GM10266 (cell line): ENCODE measurements around the gene SMAD1.

Source experiments
- DNase-seq: peaks from one replicate; pipeline ENCODE4 v3.0.0; 2012; ENCODE audit errors: extremely low spot score
- TF ChIP-seq, protein P1 (sequence below): IDR thresholded peaks from 2 replicates; pipeline ENCODE4 v1.5.1; 2012; ENCODE audit warnings: mild to moderate bottlenecking, low read depth; ENCODE audit not compliant: control insufficient read depth, insufficient read depth; ENCODE audit errors: missing control alignments

The SMAD1 gene

GRCh38 chr4:145496292-145496691 is 14.6 kb downstream of the SMAD1 start:
- no peak for DNase-seq
- TF ChIP-seq, protein P1, sequence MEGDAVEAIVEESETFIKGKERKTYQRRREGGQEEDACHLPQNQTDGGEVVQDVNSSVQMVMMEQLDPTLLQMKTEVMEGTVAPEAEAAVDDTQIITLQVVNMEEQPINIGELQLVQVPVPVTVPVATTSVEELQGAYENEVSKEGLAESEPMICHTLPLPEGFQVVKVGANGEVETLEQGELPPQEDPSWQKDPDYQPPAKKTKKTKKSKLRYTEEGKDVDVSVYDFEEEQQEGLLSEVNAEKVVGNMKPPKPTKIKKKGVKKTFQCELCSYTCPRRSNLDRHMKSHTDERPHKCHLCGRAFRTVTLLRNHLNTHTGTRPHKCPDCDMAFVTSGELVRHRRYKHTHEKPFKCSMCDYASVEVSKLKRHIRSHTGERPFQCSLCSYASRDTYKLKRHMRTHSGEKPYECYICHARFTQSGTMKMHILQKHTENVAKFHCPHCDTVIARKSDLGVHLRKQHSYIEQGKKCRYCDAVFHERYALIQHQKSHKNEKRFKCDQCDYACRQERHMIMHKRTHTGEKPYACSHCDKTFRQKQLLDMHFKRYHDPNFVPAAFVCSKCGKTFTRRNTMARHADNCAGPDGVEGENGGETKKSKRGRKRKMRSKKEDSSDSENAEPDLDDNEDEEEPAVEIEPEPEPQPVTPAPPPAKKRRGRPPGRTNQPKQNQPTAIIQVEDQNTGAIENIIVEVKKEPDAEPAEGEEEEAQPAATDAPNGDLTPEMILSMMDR, result no peak

DNA sequence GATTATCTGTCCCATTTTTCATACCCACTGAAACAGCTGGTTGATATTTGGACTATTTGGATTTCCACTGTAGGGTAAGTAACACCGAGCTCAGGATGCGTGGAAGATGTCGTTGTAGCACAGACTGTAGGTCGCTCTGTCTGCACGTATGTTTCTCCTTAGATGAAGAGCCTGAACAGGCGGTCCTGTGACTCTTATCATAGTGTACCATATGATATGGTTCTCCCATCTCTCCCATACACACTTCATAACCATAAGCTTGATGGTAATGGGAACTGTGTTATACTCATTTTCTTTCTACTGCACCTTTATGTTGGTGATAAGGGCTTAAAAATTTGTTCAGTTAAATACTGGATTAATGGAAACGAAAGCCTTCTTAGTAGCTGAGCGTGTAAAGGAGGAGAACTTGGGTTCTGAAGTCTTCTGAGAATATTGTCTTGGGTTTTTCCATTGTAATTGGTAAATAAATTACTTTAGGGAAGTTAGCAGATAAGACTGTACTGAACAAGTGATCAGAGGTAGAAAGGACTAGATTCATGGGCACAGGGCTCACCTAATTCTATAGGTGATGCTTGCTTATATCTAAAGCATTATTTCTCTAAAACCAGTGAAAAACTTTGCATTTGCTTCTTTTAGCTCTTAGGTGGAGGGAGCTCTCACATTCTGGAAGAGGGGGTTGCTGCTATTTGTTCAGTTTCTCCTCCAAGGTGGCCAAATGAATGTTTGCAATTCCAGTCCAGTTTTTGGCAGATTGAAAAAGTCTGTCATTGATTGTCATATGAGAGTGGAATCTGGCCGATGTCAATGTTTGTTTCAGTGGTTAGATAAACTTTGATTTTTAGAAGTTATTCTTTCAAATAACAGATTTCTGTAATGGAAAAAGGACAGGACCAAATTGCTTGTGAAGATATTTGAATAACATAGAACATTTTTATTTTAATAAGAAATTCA is 15.8 kb downstream of the SMAD1 start:
- TF ChIP-seq, protein P1, result no peak
- no peak for DNase-seq

DNA sequence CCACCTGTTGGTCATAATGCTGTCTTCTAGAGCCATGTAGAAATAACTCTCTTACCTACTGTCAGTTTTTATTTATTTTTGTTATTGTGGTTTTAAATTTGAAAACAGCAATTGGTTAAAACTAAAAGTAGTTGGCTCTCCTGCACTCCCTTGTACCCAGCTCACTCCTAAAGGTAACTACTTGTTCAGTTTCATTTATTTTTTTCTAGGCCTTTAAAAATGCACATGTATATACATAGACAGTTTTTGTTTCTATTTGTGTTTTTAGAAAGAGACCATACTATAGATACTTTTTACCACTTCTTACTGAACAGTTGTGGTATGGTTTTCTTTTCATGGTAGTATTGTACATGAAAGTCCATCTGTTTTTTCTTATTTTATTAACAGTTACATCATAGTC is 16.8 kb downstream of the SMAD1 start:
- DNase-seq, result no peak
- TF ChIP-seq, protein P1, result peak; percentile 15

DNA sequence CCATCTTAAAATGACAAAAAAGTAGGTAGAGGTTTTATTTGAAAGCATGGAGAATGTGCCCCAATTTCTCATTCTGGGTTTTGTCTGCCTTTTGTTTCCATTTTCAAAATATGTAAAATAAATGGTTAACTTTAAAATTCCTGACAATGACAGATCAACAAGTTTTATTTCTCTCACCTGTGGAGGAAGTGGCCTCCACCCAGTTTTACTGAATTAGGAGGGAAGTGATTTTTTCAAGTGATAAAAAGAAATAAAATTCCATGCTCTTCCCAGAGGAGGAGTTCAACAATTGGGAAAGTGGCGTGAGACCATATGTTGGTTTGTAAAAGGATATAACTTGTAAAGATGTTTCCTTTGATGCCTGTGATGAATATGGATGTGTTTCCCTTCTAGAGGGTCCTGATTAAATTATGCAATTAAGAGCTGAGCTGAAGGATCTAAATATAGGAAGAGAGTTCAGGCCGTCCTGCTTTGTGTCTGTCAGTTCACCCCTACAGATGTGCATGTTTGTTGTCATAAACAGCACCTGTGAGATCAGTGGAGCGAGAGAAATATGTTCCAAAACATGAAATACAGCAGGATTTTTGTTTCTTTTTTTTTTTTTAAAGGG is 19.5 kb downstream of the SMAD1 start:
- no peak for DNase-seq

DNA sequence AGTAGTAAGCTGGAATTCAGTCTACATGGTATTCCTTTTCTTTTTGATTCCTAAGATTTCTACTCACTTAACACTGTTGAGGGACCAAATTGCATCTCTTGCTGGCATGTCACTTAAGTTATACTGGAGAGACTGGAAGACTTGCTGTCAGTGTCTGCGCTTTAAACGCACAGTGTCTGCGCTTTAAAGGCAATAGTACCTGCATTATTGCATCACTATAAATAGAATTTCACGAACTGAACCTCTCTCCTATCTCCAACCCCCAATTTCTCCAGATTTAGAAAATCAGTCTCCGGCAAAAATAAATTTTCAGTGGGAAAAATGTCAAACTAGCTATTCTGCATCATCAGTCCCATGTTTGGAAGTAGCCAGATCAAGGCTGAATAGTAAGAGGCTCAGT is 21.2 kb downstream of the SMAD1 start:
- no peak for DNase-seq
- TF ChIP-seq, protein P1, result no peak

More for the DNA sequence above, 19.5 kb downstream of the SMAD1 start:
- TF ChIP-seq, protein P1, result no peak

GRCh38 chr4:145503486-145504072 is 21.9 kb downstream of the SMAD1 start:
- no peak for DNase-seq
- TF ChIP-seq, protein P1, result no peak

GRCh38 chr4:145505995-145506394 is 24.3 kb downstream of the SMAD1 start:
- DNase-seq, result no peak
- TF ChIP-seq, protein P1, result no peak
